Panc1 (cell line): Measurements from ENCODE around the gene GRM2. TPM values are rescaled to one million over a fixed set of nuclear protein-coding genes. Genes with fewer than 3 reads are reported as not detected.

ENCODE experiments used
- ATAC-seq: fragments of 200-7000 bp; cut with Tn5 transposase; 2 replicates; pipeline ENCODE4 v1.9.1; 2020; ENCODE audit warnings: mild to moderate bottlenecking, moderate library complexity
- BruUV-seq: library from RNA; stranded (reverse); fragments of 400-500 nt; replicated peaks from 2 replicates; lab custom pipeline; 2021; lab: Mats Ljungman, UMichigan
- CTCF ChIA-PET: fragments of 300-600 bp; sonication (Branson Sonifier 250); formaldehyde crosslinking; loops from one replicate; lab custom pipeline; 2022; ENCODE audit warnings: antibody characterized with exemption; lab: Charles Lee
- POLR2A ChIA-PET: fragments of 300-600 bp; sonication (Branson Sonifier 250); formaldehyde crosslinking; loops from one replicate; lab custom pipeline; 2022; ENCODE audit warnings: antibody characterized with exemption; lab: Charles Lee
- DNase-seq: peaks from one replicate; pipeline ENCODE4 v3.0.0-alpha.2; 2010; ENCODE audit warnings: low read depth, low spot score
- H3K27ac ChIP-seq: 2 replicates; pipeline ENCODE4 v1.5.1; 2011; ENCODE audit warnings: mild to moderate bottlenecking, low read length, inconsistent platforms
- H3K27me3 ChIP-seq: fragments of 200-500 bp; sonication (Bioruptor generic); 2 replicates; pipeline ENCODE4 v1.6.0; 2014; ENCODE audit warnings: low read length, inconsistent platforms; ENCODE audit not compliant: control insufficient read depth, insufficient read depth
- H3K36me3 ChIP-seq: fragments of 200-500 bp; sonication (Bioruptor generic); 2 replicates; pipeline ENCODE4 v1.5.1; 2014; ENCODE audit warnings: inconsistent platforms, mild to moderate bottlenecking, low read length, moderate library complexity; ENCODE audit not compliant: control insufficient read depth, insufficient read depth
- H3K4me1 ChIP-seq: 2 replicates; pipeline ENCODE4 v1.5.1; 2011; ENCODE audit warnings: inconsistent platforms, mild to moderate bottlenecking, low read length, moderate library complexity; ENCODE audit not compliant: control insufficient read depth, insufficient read depth
- H3K4me3 ChIP-seq, 2 experiments: 2 replicates each; pipeline ENCODE4 v1.5.1; 2011 to 2012; ENCODE audit warnings: low read depth in 2 of 2, low read length in 2 of 2, mild to moderate bottlenecking in 2 of 2, inconsistent platforms in 1 of 2, moderate library complexity in 1 of 2
- H3K9me3 ChIP-seq: fragments of 200-500 bp; sonication (Bioruptor generic); 2 replicates; pipeline ENCODE4 v1.5.1; 2014; ENCODE audit warnings: low read depth, mild to moderate bottlenecking, inconsistent platforms, low read length, moderate library complexity; ENCODE audit not compliant: control insufficient read depth, insufficient read depth
- CTCF ChIP-seq: fragments of 450-650 bp; IDR thresholded peaks from 2 replicates; pipeline ENCODE4 v1.5.1; 2017; ENCODE audit warnings: mild to moderate bottlenecking
- POLR2AphosphoS5 ChIP-seq: IDR thresholded peaks from 2 replicates; pipeline ENCODE4 v1.6.1; 2012; ENCODE audit warnings: mild to moderate bottlenecking, low read depth, low read length, moderate library complexity
- REST ChIP-seq, 2 experiments: IDR thresholded peaks; 2 replicates each; pipeline ENCODE4 v1.6.1; 2011 to 2012; ENCODE audit warnings: low read depth in 2 of 2, control low read depth in 1 of 2, low read length in 1 of 2, mild to moderate bottlenecking in 1 of 2, moderate library complexity in 1 of 2; ENCODE audit not compliant: insufficient read depth in 1 of 2
- SIN3A ChIP-seq: IDR thresholded peaks from 2 replicates; pipeline ENCODE4 v1.6.1; 2012; ENCODE audit warnings: low read depth, mild to moderate bottlenecking, low read length, moderate library complexity, borderline replicate concordance; ENCODE audit not compliant: insufficient read depth
- TCF7L2 ChIP-seq: IDR thresholded peaks from 2 replicates; pipeline ENCODE4 v1.6.1; 2011; ENCODE audit warnings: mild to moderate bottlenecking, low read depth, low read length, inconsistent platforms
- in situ Hi-C: cut with HindIII; loops from 2 replicates; pipeline ENCODE4 v1.10.0; 2016; ENCODE audit warnings: low sequenced_read_pairs, low pct_unique_long_range_greater_than_20kb
- intact Hi-C: fragments of 100-400 bp; cut with micrococcal nuclease; formaldehyde crosslinking; loops from one replicate; pipeline ENCODE4 v1.10.0; 2022; ENCODE audit not compliant: unreplicated experiment
- total RNA-seq: library from RNA; stranded (reverse); gene quantifications from one replicate; pipeline ENCODE4 v1.2.1, GENCODE V29; 2021; ENCODE audit not compliant: unreplicated experiment

GRM2 gene
- total RNA-seq, 1 experiment from 2014 or later = 0.21 TPM

GRCh38 chr3:51686056-51686455 is 20.8 kb upstream of the GRM2 start:
- TF ChIP-seq POLR2AphosphoS5 (no peak), REST (IDR thresholded peaks at IDR 0.05; ENCODE audit: insufficient read depth in 1 of 2, low read depth in 2 of 2, low read length in 1 of 2) (no peak), SIN3A (no peak), CTCF (no peak), TCF7L2 (no peak)
- DNase-seq (no peak), ATAC-seq (no peak)
- BruUV-seq = no TSS peak
- H3K36me3 ChIP-seq = no peaks in the 10 kb centered on the region; the same call in 1 of the 2 replicates
- in situ Hi-C loops = no loop called here
- H3K4me3 ChIP-seq = no peak overlapping the region
- H3K27ac ChIP-seq = no peak overlapping the region
- H3K9me3 ChIP-seq = no peaks in the 10 kb centered on the region
- no peaks in the 10 kb centered on the region for H3K4me1 ChIP-seq
- POLR2A ChIA-PET = no interaction called here
- CTCF ChIA-PET = no interaction called here
- intact Hi-C loops = no loop called here
- H3K27me3 ChIP-seq = no peaks in the 10 kb centered on the region

- Histone ChIP-seq H3K27ac (no peak overlapping the region), H3K36me3 (no peaks in the 10 kb centered on the region; the same call in 1 of the 2 replicates), H3K27me3 (no peaks in the 10 kb centered on the region), H3K9me3 (no peaks in the 10 kb centered on the region), H3K4me1 (no peaks in the 10 kb centered on the region), H3K4me3 (no peak overlapping the region)
- in situ Hi-C loops = no loop called here
- intact Hi-C loops = no loop called here
- ATAC-seq = no peak
- DNase-seq = no peak
- no TSS peak for BruUV-seq
- ChIA-PET CTCF (no interaction called here), POLR2A (no interaction called here)
- TF ChIP-seq REST (IDR thresholded peaks at IDR 0.05; ENCODE audit: insufficient read depth in 1 of 2, low read depth in 2 of 2, low read length in 1 of 2) (no peak), POLR2AphosphoS5 (no peak), CTCF (no peak), SIN3A (no peak), TCF7L2 (no peak)
Observed at GRCh38 chr3:51686512-51687215, 20.2 kb upstream of the GRM2 start.
